Fibroblast of skin of abdomen (primary cell): ENCODE data around the gene NTRK3.
A peak's percentile ranks its signal among the peaks of the same experiment; 100 is the strongest.

ENCODE experiments used
- DNase-seq: peaks from one replicate; pipeline ENCODE4 v3.0.0-alpha.2; 2013

Gene NTRK3

DNA sequence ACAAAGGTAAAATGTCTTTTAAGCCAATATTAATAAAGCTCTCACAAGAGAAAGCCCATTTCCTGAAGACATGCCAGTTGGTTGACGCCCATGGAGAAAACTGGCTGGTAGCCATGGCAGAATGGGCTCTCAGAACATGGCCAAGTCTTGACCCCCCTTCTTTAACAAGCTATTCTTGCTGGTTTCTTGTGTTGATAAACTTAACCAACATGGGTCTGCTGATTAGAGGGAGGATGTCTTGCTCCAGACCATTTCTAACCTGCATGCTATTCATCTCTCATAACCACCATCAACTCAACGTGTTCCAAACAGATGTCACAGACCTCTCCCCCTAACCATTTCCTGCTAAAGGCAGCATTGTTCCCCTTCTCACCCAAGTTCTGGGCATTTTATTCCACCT, 25.7 kb downstream of the NTRK3 start:
- no peak for DNase-seq

DNA sequence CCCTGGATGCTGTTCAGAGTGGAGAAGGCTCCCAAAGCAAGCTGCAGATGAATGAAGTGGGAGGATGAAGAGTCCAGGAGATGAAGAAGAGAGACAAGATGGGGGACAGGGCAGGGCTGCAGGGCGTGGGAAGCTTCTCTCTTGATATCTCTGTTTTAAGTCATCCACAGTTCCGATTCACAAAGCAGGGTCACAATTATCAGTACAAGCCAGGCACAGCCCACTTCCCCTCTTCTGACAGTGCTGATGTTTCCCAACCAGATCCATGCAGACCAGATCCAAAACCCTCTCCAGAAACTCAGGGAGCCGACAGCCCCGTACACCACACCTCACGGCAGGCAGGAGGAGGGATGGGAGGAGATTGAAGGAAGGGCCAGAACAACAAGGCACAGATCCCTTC, 31.1 kb downstream of the NTRK3 start:
- DNase-seq: no peak

DNA sequence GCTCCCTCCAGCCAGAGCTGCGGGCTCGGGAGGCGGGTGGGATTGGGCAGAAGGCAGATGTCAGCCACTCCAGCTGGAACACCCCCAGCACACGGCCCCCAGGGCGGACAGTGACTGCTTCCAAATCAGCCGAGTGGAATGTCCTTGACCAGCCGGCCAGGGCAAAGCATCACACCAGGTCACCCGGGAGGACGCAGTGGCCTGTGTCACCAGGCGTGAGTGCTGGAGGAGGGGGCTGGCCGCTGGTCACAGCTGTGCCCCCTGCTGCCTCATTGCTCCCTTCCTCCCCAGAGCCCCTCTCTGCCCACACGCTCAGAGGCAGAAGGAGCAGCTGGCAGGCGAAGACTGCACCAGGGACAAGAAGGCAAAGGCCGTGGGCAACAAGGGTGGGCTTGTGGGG, 33.5 kb downstream of the NTRK3 start:
- no peak for DNase-seq

DNA sequence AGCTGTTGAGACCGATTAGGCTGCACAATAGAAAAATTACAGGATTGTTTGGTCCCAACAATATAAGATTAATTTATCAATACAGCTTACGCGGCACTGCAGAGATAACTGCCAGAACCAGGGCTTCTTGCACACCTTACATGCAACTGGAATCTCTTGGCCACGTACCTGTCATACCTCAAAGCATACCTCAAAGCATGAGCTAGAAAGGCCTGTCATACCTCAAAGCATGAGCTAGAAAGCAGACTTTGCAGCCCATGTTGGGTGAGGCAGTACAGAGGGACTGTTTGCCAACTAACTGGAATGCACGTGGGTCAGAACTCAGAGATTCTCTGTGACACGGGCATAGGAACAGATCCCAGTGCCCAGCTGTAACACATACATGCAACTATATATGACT, 34.7 kb downstream of the NTRK3 start:
- DNase-seq: no peak

DNA sequence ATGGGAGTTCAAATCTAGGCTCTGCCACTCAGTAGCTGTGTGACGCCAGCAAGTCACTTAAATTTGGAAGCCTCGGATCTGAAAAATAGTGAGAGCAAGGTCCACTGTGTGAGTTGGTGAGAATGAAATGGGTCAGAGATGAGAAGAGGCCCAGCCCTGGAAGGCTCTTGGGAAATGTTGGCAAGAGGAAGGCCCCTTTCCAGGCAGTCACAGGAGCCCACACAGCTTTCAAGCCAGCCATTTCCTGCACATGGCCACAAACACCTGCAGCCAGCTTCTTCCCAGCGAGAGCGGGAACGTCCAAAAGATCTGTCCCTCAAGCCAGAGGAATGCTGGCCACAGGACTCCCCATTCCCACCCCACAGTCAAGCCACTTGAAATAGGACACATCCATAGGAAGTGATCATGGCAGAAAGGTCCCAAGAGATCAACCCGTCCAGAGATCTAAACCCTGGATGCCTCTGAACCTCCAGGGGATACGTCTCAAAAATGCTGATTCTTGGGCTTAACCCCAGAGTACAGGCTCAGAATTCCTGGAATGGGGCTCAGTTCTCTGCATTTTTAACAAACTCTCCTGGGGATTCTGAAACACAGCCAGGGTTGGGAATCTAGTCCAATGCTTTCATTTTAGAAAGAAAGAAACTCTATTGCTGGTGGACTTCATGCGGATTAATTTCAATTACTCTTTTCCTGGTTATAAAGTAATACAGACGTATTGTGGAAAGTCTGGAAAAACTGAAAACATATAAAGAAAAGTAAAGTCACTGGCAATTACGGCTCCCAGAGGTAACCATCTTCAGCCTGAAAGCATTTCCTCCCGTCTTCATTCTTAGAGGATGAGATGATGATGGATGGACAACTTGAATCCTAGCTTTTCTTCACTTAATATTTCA, 35.9 kb downstream of the NTRK3 start:
- DNase-seq: no peak

DNA sequence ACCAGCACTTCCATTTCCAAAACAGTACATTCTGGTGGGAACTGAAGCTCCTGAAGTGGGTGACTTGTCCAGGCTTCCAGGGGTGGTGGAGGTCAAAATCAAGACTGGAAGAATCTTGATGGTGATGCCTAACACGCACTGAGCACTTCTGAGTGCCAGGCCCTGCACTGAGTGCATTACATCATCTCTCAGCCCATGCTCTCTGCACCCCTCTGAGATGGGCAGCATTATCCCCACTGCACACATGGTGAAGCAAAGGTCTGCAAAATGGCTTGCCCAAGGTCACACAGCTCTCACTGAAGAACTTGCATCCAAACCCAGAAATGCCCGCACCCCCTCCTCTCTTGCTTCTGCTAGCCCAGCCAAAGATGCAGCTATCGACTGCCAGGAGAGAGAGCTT, 36.9 kb downstream of the NTRK3 start:
- no peak for DNase-seq

DNA sequence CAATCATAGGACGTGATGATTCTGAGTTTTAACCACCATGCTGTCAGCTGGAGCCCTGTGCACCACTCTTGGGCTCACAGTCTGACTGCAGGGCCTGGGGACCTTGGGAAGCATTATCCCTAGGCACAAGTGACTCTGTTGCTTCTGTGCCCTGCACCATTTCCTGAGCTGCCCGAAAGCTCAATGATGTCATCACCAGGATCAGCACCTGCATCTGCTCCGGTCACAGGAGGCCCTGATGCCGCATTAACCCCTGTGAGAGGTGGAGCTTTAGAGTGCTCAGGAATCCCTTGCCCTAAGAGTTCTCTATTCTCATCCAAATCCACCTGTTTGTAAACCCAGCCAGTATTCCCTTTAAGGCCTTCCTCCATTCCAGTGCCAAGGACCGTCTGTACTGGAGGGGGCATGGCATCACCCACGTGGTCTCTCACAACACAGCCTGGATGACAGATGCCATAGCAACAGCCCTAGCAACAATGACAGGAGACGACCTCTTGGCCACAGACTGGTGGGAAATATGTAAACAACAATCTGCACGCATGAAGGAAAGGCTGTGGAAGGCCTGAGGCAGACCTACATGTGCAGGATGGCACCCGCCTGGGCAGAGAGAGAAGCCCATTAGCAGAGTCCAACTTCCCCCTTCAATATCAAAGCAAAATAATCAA, 37.9 kb downstream of the NTRK3 start:
- no peak for DNase-seq

DNA sequence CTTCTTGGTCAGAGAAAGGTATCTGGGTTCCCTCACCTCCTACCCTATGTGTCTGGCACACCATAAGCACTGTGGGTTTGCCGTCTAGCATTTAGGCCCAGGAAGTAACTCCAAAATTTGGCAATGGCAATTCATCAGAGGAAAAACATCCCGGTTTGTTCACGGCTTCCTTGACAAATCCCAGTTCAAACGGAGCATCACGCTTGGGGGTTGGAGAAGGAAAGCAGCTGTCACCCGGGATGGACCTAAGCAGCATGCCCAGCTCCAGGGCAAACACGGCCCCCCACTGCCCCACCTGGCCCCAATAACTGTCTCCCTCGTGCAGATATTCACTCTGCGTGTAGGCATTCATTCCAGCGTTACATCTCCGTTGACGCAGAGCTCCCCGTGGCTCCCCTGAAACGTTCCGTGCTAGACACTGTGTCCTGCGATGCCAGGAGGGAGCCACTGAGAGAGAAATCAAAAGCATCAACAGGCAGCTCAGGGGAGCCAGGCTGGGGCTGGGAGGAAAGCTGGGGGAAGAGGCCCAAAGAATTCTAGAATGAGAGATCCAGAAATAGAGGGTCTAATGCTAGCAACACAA, 41.4 kb downstream of the NTRK3 start:
- DNase-seq: no peak

DNA sequence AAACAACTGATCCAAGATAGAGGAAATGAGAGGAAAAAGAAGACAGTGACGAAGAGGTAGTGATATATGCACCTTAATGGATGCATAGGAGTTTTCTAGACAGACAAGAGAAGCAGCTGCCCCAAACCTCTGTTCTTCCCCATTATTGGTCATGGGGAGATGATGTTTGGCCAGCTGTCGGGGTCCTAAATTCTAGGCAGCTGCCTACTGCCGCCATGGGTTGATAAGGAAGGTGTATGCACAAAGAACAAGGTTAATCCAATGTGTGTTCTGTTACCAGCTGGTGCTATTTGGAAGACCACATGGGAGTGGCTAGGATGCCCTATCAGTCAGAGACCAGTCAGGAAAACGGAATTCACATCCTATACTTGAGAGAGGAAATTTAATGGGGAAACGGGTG, 47.4 kb downstream of the NTRK3 start:
- DNase-seq: no peak

DNA sequence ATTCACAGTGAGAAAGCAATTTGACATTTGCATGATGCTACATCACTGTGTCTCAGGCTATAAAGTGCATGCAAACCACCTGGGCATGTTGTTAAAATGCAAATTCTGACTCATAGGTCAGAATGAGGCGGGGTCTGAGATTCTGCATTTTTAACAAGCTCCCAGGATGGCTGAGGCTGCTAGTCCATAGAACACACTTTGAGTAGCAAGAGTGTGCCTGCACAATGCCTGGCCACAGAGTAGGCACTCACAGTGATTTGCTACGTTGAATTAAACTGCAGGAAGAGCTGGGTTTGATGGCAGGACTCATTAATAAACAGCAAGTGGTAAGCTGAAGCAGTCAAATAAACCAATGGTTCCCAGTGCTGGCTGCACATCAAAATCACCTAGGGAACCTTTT, 48.1 kb downstream of the NTRK3 start:
- no peak for DNase-seq

DNA sequence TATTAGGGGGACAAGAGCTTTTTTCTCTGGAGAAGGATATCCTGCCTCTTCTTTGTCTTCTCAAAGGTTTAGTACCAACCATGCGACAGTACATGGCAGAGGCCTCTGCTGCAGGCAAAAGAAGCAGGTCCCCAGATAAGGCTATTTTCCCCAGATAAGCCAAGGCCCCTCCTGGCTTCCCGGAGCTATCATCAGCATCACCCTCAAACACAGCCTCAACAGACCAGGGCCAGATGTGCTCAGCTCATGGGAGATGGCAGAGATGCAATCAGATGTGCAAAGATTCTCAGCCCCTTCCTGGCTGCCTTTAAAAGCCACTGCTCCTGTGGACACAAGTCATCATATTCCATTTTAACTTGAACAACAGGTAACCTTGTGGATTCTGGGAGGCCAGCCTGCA, 49.0 kb downstream of the NTRK3 start:
- DNase-seq: no peak

DNA sequence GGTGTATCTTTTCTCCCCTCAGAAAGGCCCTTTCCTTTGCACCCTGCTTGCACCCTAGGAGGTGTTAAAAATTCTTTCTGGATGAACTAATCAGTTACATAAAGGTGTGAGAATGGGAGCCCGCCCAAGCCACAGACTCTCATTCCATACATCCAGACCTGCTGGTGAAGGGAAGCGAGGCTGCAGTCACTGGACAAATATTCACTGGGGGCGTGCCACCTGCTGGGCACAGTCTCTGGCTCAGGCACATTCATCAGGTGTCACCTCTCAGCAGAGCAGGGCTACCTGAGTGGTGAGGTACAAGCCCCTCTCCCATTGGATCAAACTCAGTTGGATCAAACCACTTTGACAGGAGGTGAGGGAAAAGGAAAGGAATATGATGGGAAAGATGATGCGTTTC, 52.0 kb downstream of the NTRK3 start:
- no peak for DNase-seq

DNA sequence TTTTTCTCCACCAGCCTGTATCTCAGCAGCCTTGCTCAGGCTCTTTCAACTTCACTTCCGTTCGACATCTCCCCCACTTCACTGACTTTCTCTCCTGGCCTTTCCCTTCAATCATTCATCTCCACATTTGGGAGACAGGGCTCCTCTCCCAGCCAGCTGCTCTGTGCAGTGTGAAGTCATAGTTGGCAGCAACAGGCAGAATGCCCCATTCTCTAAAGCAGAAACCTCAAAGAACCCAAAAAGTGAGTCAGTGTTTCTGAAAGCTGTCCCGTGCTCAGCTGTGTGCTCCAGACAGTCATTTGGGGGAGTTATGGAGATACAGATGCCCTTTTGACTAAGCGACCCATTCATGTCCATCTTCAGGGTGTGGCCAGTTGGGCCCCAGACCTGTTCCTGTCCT, 54.3 kb downstream of the NTRK3 start:
- peak; percentile 36 for DNase-seq

DNA sequence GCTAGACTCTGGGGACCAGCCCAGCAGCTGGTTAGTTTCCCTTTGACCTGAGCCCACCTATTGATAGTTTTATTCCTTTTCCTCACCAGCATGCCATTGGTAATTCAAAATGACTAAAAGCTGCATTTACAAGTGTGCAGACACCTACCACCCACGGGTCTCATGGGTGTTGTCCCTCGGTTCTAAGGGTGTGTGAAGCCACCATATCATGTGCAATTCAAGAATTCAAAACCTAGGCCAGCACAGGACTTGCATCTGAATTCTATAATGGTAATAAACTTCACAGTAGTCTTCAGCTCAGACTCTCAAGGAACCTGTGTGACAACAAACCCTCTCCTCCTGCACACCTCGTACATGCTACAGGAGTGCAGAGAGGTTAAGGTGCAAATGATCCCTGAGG, 55.3 kb downstream of the NTRK3 start:
- no peak for DNase-seq

DNA sequence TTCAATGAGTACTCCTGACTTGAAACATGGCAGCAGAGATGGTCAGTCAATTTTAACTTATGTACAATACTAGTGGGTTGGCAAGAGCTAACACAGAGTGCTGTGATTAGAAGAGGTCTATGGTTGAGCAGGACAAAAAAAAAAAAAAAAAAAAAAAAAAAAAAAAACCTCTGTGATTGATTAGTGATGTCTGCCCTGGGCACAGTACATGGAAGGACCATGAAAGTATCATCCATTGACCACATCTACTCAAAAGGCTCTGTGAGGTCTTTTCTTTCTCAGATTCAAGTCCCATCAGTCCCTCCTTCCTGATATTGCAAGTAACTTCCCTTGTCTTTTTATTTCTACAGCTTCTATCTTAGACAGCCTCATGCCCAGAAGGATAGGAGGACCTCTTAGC, 59.6 kb downstream of the NTRK3 start:
- no peak for DNase-seq

DNA sequence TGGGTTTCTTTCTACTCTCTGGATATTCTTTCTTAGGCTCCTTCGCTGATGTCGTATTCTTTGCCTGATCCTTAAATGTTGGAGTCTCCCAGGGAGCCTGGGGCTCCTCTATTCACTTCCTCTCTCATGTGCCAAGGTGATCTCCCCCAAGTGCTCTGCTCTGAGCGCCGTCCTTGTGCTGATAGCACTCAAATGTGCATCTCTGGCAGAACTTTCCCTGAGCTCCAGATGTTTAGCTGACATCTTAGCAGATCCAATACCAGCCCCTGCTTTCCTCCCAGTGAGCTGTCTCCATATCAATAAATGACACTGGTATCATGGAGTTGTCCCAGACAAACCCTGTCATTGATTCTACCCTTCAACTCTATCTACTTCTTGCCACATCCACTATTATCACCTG, 62.4 kb downstream of the NTRK3 start:
- DNase-seq: no peak

DNA sequence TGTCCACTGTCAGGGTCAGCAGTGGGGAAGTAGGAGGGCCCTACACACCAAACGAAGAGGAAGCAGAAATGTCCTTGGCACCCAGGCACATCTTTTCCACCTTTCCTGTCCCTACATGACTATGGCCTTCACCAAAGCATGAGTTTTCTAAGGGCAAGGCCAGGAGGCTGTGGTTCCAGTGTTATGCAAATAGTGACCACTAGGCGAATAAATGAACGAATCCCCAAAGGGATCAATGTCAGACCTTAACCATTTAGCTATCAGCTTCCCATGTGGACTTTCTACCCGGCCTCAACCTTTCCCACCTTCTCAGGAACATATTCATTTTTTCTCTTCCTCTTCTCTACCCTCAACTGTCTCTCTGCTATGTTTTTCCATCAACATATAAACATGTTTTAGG, 63.1 kb downstream of the NTRK3 start:
- DNase-seq: no peak

DNA sequence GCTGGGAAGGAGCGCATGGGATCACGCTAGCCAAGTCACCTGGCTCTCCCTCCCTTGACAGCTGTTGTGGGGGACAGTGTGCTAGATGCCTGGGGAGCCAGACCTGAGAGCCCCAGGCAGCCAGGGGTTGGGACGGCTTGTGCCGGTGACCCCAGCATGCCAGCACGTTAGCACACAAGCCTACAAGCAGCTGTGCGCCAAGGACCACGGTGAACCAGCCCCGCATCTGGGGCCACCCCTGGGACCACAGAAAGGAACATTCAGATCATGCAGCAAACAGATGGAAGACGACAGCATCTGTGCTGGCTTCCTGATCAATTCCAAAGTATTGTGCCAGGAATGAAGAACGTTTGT, 64.8 kb downstream of the NTRK3 start:
- DNase-seq: no peak

DNA sequence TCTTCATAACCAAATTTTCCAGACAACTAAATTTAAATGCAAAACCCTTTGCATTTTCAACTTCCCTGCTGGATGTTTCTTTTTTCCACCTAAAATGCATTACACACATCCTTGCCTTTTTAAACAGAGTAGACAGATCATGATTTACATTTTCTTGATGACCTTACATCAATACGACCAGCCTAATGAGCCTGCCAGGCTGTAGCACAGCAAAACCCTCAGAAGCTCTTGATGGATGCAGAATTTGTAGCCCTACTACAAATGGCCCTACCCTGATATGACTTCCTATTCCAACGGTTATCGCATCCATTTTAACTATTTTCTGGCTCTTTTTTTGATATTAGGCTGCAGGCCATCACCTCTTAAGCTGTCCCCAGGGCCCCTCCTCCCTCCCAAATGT, 66.3 kb downstream of the NTRK3 start:
- DNase-seq: no peak

DNA sequence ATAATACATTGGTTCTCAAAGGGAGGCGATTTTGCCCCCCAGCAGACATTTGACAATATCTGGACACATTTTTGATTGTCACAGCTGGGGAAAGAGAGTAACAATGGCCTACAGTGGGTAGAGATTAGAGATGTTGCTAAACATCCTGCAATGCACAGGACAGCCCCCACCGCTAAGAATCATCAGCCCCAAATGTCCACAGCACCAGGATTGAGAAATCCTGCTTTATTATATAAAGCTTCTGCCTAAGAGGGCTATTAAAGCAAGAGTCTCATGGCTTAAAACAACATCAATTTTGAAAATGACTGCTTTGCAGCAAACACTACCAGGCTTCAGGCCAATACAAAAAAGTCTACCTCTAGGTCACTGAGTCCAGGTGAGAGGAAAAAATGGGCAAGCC, 68.2 kb downstream of the NTRK3 start:
- DNase-seq: no peak

DNA sequence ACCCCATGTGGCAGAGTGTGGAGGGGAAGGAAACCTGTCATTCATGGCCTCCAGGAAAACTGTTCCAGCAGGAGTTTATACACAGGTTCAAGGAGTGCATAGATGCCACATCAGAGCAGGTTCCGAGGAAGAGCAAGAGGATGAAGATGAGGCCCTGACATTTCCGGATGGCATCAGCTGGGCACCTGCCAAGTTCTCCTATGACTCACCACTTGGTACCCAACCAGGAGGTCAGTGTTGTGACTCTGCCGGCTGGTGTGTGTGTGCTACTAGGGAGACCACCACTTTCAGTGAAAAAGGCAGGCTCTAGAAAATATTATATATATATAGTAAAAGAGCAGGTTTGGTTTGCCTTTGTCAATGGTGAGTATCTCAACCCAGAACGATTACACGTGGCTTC, 69.3 kb downstream of the NTRK3 start:
- no peak for DNase-seq

DNA sequence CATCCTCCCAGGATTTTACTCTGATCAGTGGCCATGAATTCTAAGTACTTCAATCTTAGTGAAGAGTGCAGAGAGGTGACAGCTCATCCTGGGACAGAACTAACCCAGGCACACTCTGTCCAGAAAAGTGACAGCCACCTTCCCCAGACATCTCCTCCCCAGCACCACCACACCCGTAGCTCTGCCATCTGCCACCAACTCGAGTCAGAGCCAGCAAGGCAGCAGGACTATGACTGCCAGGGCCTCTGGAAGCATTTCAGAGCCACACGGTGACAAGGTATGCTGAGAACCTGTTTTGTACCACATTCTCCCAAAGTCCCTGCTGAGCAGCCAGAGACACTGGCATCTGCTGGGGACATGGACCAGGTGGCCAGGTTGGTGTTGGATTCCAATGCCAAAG, 71.0 kb downstream of the NTRK3 start:
- no peak for DNase-seq

DNA sequence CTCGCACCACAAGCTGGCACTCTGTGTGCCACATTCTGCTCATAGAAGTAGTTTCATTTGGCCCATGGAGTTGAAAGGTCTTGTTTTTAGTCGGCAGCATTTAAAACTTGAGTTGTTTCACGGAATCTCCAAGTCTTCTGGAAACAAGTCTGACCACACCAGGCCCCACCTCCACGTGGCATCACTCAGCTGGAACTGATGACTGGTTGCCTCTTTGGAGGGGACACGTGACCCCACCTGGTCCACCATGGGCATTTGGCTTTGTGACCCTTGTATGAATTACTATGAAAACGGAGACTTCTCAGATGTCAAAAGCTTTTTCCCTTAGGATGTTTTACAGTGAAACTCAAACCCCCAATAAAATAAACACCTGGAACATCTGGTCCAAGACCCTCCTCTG, 74.9 kb downstream of the NTRK3 start:
- no peak for DNase-seq

DNA sequence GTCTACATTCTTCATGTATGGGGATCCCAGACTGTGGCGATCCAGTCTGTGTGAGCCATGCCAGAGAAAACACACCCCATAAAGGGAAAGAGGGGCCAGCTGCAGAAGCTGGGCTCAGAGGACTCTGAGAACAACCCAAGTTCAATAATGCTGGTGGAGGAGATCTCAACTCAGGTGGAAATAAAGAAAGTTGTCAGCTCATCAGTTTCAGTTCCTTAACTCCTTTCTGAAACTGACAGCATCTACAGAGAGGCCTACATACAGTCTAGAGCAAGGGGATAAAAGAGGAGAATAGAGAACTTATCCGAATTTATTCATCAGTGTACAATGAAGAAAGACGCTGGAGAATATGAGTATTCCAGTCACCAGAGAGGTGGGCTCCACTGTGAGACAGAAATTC, 77.0 kb downstream of the NTRK3 start:
- no peak for DNase-seq
